Measurements from ENCODE around the gene CFAP100.

- no peak for TF ChIP-seq CTCF (IDR thresholded peaks at IDR 0.05)
- no peak for TF ChIP-seq POLR2A (IDR thresholded peaks at IDR 0.05)
Measured at GRCh38 chr3:126394179-126394976, at the start of gene CFAP100.

Measured in testis (tissue), 2 donors.